CD4-positive, alpha-beta T cell (primary cell): Measurements from ENCODE around the gene GPR176. TPM values are rescaled to one million over a fixed set of nuclear protein-coding genes. Genes with fewer than 3 reads are reported as not detected.

ENCODE experiments used
- ATAC-seq: fragments of 200-7000 bp; cut with Tn5 transposase; one replicate; pipeline ENCODE4 v1.10.0; 2022; ENCODE audit warnings: mild to moderate bottlenecking; ENCODE audit not compliant: poor library complexity
- CTCF ChIA-PET: fragments of 350-600 bp; sonication (Branson Sonifier 250); formaldehyde crosslinking; loops from one replicate; lab custom pipeline; 2021; ENCODE audit warnings: antibody characterized with exemption, inconsistent platforms; lab: Charles Lee
- POLR2A ChIA-PET: fragments of 350-600 bp; sonication (Branson Sonifier 250); formaldehyde crosslinking; loops from one replicate; lab custom pipeline; 2021; ENCODE audit warnings: antibody characterized with exemption, inconsistent platforms; lab: Charles Lee
- DNase-seq, 14 experiments: peaks; one replicate each; pipeline ENCODE4 v3.0.0-alpha.2; 2013 to 2020; ENCODE audit warnings: mixed read lengths in 2 of 14
- H3K27ac ChIP-seq, 2 donors: one replicate each; pipeline versions ENCODE4 v1.5.1 to v1.7.0; 2013; ENCODE audit warnings: low read length in 2 of 2, low read depth in 1 of 2, mild to moderate bottlenecking in 1 of 2
- H3K27me3 ChIP-seq, 2 experiments: 1 replicate in 1 of 2; 2 replicates in 1 of 2; pipeline versions ENCODE4 v1.6.1 to v1.7.0; 2013; ENCODE audit warnings: low read length in 2 of 2, control low read depth in 1 of 2, mild to moderate bottlenecking in 1 of 2, moderate library complexity in 1 of 2; ENCODE audit not compliant: insufficient read depth in 2 of 2, control insufficient read depth in 1 of 2
- H3K36me3 ChIP-seq: one replicate; pipeline ENCODE4 v1.6.1; 2013; ENCODE audit warnings: low read length, control low read depth; ENCODE audit not compliant: insufficient read depth
- H3K4me1 ChIP-seq: one replicate; pipeline ENCODE4 v1.6.1; 2013; ENCODE audit warnings: low read length, control low read depth; ENCODE audit not compliant: insufficient read depth
- H3K4me3 ChIP-seq: one replicate; pipeline ENCODE4 v1.5.1; 2013; ENCODE audit warnings: mild to moderate bottlenecking, low read length, moderate library complexity
- H3K9me3 ChIP-seq, 2 experiments: 1 replicate in 1 of 2; 2 replicates in 1 of 2; pipeline versions ENCODE4 v1.6.1 to v1.7.0; 2013; ENCODE audit warnings: low read length in 2 of 2, mild to moderate bottlenecking in 2 of 2, control low read depth in 1 of 2, moderate library complexity in 1 of 2; ENCODE audit not compliant: control insufficient read depth in 1 of 2, insufficient read depth in 1 of 2
- H3K27ac Mint-ChIP-seq: one replicate; pipeline ENCODE4 v1.8.0; 2020; ENCODE audit warnings: mixed read lengths
- H3K27me3 Mint-ChIP-seq: one replicate; pipeline ENCODE4 v1.8.0; 2021; ENCODE audit warnings: mixed read lengths
- H3K36me3 Mint-ChIP-seq: one replicate; pipeline ENCODE4 v1.8.0; 2021; ENCODE audit warnings: low read depth, mixed read lengths
- H3K4me1 Mint-ChIP-seq: one replicate; pipeline ENCODE4 v1.8.0; 2021; ENCODE audit warnings: low read depth, mixed read lengths
- H3K4me3 Mint-ChIP-seq: one replicate; pipeline ENCODE4 v1.8.0; 2020; ENCODE audit warnings: mild to moderate bottlenecking, mixed read lengths
- H3K9me3 Mint-ChIP-seq: one replicate; pipeline ENCODE4 v1.8.0; 2020; ENCODE audit warnings: mixed read lengths
- intact Hi-C, 2 experiments: fragments of 100-400 bp; cut with DNase I in 1 of 2; cut with micrococcal nuclease in 1 of 2; formaldehyde crosslinking; loops; one replicate each; pipeline versions ENCODE4 v1.15.1 to v1.9.0; 2023 to 2025; cut with DNase I, micrococcal nuclease
- total RNA-seq, 174 experiments: library from RNA in 2 of 174; stranded (reverse) in 2 of 174; gene quantifications; one replicate each; pipeline ENCODE4 v1.2.3 and lab custom pipeline; 2021 to 2026
- TF ChIP-seq, protein P1 (sequence below): fragments of 200-600 bp; IDR thresholded peaks from one replicate; pipeline ENCODE4 v1.8.0; 2022; ENCODE audit warnings: antibody characterized with exemption, mild to moderate bottlenecking

Gene GPR176
- total RNA-seq, 2 experiments from 2014 or later, result not detected

GRCh38 chr15:39873978-39874377 lies 46.1 kb downstream of the GPR176 start:
- no peak for DNase-seq
- ChIA-PET CTCF (no interaction called here), POLR2A (no interaction called here)
- H3K4me3 ChIP-seq, result no peak overlapping the region
- ATAC-seq, result no peak
- Mint-ChIP-seq H3K27me3 (peaks cover 4% of the 10 kb centered on the region), H3K36me3 (no peaks in the 10 kb centered on the region), H3K9me3 (no peaks in the 10 kb centered on the region), H3K4me1 (no peaks in the 10 kb centered on the region), H3K4me3 (no peak overlapping the region), H3K27ac (no peak overlapping the region)
- H3K36me3 ChIP-seq, result no peaks in the 10 kb centered on the region
- no peaks in the 10 kb centered on the region for H3K4me1 ChIP-seq
- TF ChIP-seq, protein P1, sequence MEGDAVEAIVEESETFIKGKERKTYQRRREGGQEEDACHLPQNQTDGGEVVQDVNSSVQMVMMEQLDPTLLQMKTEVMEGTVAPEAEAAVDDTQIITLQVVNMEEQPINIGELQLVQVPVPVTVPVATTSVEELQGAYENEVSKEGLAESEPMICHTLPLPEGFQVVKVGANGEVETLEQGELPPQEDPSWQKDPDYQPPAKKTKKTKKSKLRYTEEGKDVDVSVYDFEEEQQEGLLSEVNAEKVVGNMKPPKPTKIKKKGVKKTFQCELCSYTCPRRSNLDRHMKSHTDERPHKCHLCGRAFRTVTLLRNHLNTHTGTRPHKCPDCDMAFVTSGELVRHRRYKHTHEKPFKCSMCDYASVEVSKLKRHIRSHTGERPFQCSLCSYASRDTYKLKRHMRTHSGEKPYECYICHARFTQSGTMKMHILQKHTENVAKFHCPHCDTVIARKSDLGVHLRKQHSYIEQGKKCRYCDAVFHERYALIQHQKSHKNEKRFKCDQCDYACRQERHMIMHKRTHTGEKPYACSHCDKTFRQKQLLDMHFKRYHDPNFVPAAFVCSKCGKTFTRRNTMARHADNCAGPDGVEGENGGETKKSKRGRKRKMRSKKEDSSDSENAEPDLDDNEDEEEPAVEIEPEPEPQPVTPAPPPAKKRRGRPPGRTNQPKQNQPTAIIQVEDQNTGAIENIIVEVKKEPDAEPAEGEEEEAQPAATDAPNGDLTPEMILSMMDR, result no peak
- H3K27ac ChIP-seq, result no peak overlapping the region
- intact Hi-C loops, result loop anchor here (2.0 to 10.0 kb wide), 4 partner anchors 87 to 822 kb away; partner anchors contain the start of gene FSIP1 (in 1 of the 2)
- no peaks in the 10 kb centered on the region for H3K27me3 ChIP-seq
- H3K9me3 ChIP-seq, result no peaks in the 10 kb centered on the region

DNA sequence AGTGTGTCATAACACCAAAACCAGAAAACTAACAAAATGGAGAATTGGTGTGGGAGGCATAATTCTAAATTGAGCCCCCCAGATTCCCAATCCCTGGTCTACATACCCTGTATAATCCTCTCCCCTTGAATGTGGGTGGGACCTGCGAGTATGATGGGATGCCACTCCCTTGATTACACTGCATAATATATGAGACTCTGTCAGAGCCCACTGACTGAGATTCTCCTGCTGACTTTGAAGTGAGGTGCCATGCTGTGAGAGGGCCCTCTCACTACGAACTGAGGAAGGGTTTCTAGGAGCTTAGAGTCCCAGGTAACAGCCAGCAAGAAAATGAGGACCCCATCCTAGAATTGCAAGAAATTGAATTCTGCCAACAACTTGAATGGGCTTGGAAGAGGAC lies 49.5 kb downstream of the GPR176 start:
- TF ChIP-seq, protein P1, result no peak
- ChIA-PET CTCF (no interaction called here), POLR2A (no interaction called here)
- no peaks in the 10 kb centered on the region for H3K9me3 Mint-ChIP-seq
- Histone ChIP-seq H3K36me3 (no peaks in the 10 kb centered on the region), H3K27me3 (no peaks in the 10 kb centered on the region), H3K9me3 (no peaks in the 10 kb centered on the region), H3K4me1 (no peaks in the 10 kb centered on the region), H3K27ac (no peak overlapping the region), H3K4me3 (no peak overlapping the region)
- H3K27ac Mint-ChIP-seq, result no peak overlapping the region
- H3K4me1 Mint-ChIP-seq, result no peaks in the 10 kb centered on the region
- intact Hi-C loops, result loop anchor here (5.0 to 10.0 kb wide), 3 partner anchors 86 to 818 kb away; partner anchors contain the start of gene FSIP1 (in 1 of the 2)
- ATAC-seq (no peak), DNase-seq (no peak)
- no peak overlapping the region for H3K4me3 Mint-ChIP-seq
- no peaks in the 10 kb centered on the region for H3K36me3 Mint-ChIP-seq
- H3K27me3 Mint-ChIP-seq, result peaks cover 2% of the 10 kb centered on the region

DNA sequence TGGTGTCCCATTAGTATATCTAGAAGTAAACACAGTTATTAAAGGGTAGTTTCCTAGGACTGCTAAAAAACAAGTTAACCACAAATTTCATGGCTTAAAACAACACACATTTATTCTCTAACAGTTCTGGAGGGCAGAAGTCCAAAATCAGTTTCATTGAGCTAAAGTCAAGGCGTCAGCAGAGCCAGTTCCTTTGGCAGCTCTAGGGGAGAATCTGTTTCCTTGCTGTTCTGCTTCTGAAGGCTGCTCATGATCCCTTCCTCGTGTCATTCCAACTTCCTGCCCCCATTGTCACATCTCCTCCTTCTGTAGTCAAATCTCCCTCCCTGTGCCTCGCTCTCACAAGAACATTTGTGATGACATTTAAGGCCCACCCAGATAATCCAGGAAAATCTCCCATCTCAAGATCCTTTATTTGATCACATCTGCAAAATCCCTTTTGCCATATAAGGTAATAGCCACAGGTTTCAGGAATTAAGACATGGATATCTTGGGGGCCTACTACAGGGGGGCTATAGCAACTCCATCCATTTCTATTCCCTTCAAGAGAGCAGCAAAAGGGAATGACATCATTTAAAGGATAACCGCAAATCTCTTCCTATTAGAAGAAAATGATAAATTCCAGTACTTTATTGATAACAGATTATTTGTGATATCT lies 50.1 kb downstream of the GPR176 start:
- no peaks in the 10 kb centered on the region for H3K36me3 ChIP-seq
- H3K27me3 ChIP-seq, result no peaks in the 10 kb centered on the region
- no peaks in the 10 kb centered on the region for H3K4me1 ChIP-seq
- DNase-seq (no peak), ATAC-seq (no peak)
- no peaks in the 10 kb centered on the region for H3K36me3 Mint-ChIP-seq
- intact Hi-C loops, result loop anchor here (5.0 to 10.0 kb wide), 3 partner anchors 85 to 818 kb away; partner anchors contain the start of gene FSIP1 (in 1 of the 2)
- ChIA-PET CTCF (no interaction called here), POLR2A (no interaction called here)
- H3K4me1 Mint-ChIP-seq, result no peaks in the 10 kb centered on the region
- no peak overlapping the region for H3K27ac Mint-ChIP-seq
- TF ChIP-seq, protein P1, result no peak
- H3K4me3 ChIP-seq, result no peak overlapping the region
- no peaks in the 10 kb centered on the region for H3K9me3 Mint-ChIP-seq
- peaks cover 7% of the 10 kb centered on the region for H3K27me3 Mint-ChIP-seq
- H3K4me3 Mint-ChIP-seq, result no peak overlapping the region
- no peaks in the 10 kb centered on the region for H3K9me3 ChIP-seq
- no peak overlapping the region for H3K27ac ChIP-seq
